Neural progenitor cell (in vitro differentiated cells): Measurements from ENCODE around the gene KIF18B. TPM values are rescaled to one million over a fixed set of nuclear protein-coding genes. Genes with fewer than 3 reads are reported as not detected.

ENCODE experiments used
- DNase-seq: peaks from one replicate; pipeline ENCODE4 v3.0.0-alpha.2; 2016; ENCODE audit warnings: low spot score
- H2AFZ ChIP-seq: fragments of 200-600 bp; sonication (generic); replicated peaks from 2 replicates; pipeline ENCODE4 v1.6.1; 2016; ENCODE audit warnings: antibody characterized with exemption
- H3F3A ChIP-seq: fragments of 200-600 bp; sonication (generic); 2 replicates; pipeline ENCODE4 v1.6.1; 2016; ENCODE audit warnings: antibody characterized with exemption, low read depth
- H3K27ac ChIP-seq: fragments of 200-600 bp; sonication (generic); 2 replicates; pipeline ENCODE4 v1.5.1; 2016; ENCODE audit warnings: mild to moderate bottlenecking
- H3K27me3 ChIP-seq: fragments of 200-600 bp; sonication (generic); 2 replicates; pipeline ENCODE4 v1.6.1; 2016; ENCODE audit warnings: mild to moderate bottlenecking, moderate library complexity
- H3K36me3 ChIP-seq: fragments of 200-600 bp; sonication (generic); 2 replicates; pipeline ENCODE4 v1.5.1; 2016
- H3K4me1 ChIP-seq: fragments of 200-600 bp; sonication (generic); 2 replicates; pipeline ENCODE4 v1.6.1; 2016; ENCODE audit warnings: mixed run types
- H3K4me2 ChIP-seq: fragments of 200-600 bp; sonication (generic); 2 replicates; pipeline ENCODE4 v1.6.1; 2016
- H3K4me3 ChIP-seq: fragments of 200-600 bp; sonication (generic); 2 replicates; pipeline ENCODE4 v1.5.1; 2016
- H3K79me2 ChIP-seq: fragments of 200-600 bp; sonication (generic); 2 replicates; pipeline ENCODE4 v1.6.1; 2016; ENCODE audit warnings: low read depth
- H3K9ac ChIP-seq: fragments of 200-600 bp; sonication (generic); 2 replicates; pipeline ENCODE4 v1.6.1; 2016
- H3K9me3 ChIP-seq: fragments of 200-600 bp; sonication (generic); 2 replicates; pipeline ENCODE4 v1.5.1; 2016; ENCODE audit warnings: low read depth
- H4K20me1 ChIP-seq: fragments of 200-600 bp; sonication (generic); 2 replicates; pipeline ENCODE4 v1.6.1; 2016; ENCODE audit warnings: low read depth
- H3K27ac Mint-ChIP-seq: 3 replicates; pipeline ENCODE4 v1.8.0; 2021; ENCODE audit warnings: mixed read lengths
- H3K27me3 Mint-ChIP-seq: 2 replicates; pipeline ENCODE4 v1.8.0; 2022; ENCODE audit warnings: low read depth, mild to moderate bottlenecking, inconsistent platforms, moderate library complexity, mixed read lengths; ENCODE audit not compliant: insufficient read depth
- H3K36me3 Mint-ChIP-seq: 3 replicates; pipeline ENCODE4 v1.8.0; 2021; ENCODE audit warnings: mixed read lengths
- H3K4me1 Mint-ChIP-seq: 3 replicates; pipeline ENCODE4 v1.8.0; 2021; ENCODE audit warnings: mixed read lengths
- H3K4me3 Mint-ChIP-seq: 3 replicates; pipeline ENCODE4 v1.8.0; 2021; ENCODE audit warnings: mild to moderate bottlenecking, moderate library complexity, mixed read lengths
- H3K9me3 Mint-ChIP-seq: 3 replicates; pipeline ENCODE4 v1.8.0; 2020; ENCODE audit warnings: mixed read lengths
- EZH2 ChIP-seq: fragments of 200-600 bp; sonication (generic); IDR thresholded peaks from 2 replicates; pipeline ENCODE4 v1.6.1; 2017; ENCODE audit warnings: antibody characterized with exemption, mild to moderate bottlenecking, moderate library complexity
- EZH2phosphoT487 ChIP-seq: fragments of 200-600 bp; sonication (generic); IDR thresholded peaks from 2 replicates; pipeline ENCODE4 v1.6.1; 2017; ENCODE audit warnings: antibody characterized with exemption
- total RNA-seq: library from RNA; depleted of rRNA; stranded (reverse); fragments of >200 nt; gene quantifications from 2 replicates; pipeline ENCODE4 v1.2.3, GENCODE V29; 2015; ENCODE audit warnings: low replicate concordance
- TF ChIP-seq, protein P1 (sequence below): fragments of 200-600 bp; sonication (generic); IDR thresholded peaks from 2 replicates; pipeline ENCODE4 v1.5.1; 2017; ENCODE audit warnings: antibody characterized with exemption, mild to moderate bottlenecking

Gene KIF18B
- total RNA-seq, 1 donor from 2014 or later: 15.1 TPM

DNA sequence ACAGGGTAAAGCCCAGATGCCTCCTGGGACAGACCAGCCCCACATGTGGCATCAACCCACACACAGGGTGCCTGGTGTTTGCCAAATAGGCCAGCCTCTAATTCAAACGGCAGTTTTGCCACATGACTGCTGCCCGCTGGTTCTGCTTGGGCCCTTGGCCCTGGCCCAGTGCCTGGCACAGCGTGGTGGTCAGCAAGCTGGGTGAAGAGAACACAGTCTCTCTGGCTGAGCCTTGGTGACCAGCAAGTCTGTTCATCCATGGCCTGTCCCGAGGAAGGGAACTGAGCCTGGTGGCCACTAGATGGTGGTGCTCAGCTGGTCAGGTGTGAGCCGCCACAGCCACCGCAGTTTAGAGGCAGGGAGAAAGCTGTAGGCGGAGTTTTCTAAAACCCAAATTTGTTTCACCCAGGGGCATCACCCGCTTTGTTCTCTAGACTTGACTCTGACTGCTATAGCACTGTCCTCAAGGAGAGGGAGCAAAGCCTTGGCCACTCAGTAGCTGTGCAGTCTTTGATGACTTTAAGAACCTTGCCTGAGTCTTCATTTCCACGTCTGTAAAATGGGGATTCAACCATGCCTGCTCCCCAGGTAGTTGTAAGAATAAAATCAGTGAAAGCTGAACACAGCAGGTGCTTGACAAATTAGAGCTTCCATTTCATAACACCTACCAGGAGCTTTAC, 27.5 kb downstream of the KIF18B start:
- peaks cover 26% of the 10 kb centered on the region for H3F3A ChIP-seq
- H2AFZ ChIP-seq: no peak overlapping the region
- peaks cover 35% of the 10 kb centered on the region for H3K4me1 Mint-ChIP-seq
- TF ChIP-seq, protein P1, sequence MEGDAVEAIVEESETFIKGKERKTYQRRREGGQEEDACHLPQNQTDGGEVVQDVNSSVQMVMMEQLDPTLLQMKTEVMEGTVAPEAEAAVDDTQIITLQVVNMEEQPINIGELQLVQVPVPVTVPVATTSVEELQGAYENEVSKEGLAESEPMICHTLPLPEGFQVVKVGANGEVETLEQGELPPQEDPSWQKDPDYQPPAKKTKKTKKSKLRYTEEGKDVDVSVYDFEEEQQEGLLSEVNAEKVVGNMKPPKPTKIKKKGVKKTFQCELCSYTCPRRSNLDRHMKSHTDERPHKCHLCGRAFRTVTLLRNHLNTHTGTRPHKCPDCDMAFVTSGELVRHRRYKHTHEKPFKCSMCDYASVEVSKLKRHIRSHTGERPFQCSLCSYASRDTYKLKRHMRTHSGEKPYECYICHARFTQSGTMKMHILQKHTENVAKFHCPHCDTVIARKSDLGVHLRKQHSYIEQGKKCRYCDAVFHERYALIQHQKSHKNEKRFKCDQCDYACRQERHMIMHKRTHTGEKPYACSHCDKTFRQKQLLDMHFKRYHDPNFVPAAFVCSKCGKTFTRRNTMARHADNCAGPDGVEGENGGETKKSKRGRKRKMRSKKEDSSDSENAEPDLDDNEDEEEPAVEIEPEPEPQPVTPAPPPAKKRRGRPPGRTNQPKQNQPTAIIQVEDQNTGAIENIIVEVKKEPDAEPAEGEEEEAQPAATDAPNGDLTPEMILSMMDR: peak; percentile 75
- no peak for TF ChIP-seq EZH2phosphoT487
- no peaks in the 10 kb centered on the region for H3K9me3 ChIP-seq
- H3K9ac ChIP-seq: no peak overlapping the region
- no peaks in the 10 kb centered on the region for H3K9me3 Mint-ChIP-seq
- H3K36me3 ChIP-seq: no peaks in the 10 kb centered on the region
- no peak overlapping the region for H3K27ac ChIP-seq
- H3K4me3 Mint-ChIP-seq: no peak overlapping the region
- peak overlapping the region; percentile 48 for H3K4me2 ChIP-seq
- peaks cover 35% of the 10 kb centered on the region for H3K4me1 ChIP-seq
- H3K79me2 ChIP-seq: no peaks in the 10 kb centered on the region
- H3K27me3 Mint-ChIP-seq: peaks cover 18% of the 10 kb centered on the region
- no peak overlapping the region for H3K27ac Mint-ChIP-seq
- H3K27me3 ChIP-seq: peaks cover under 1% of the 10 kb centered on the region
- peaks cover 3% of the 10 kb centered on the region for H3K36me3 Mint-ChIP-seq
- H3K4me3 ChIP-seq: no peak overlapping the region
- peak; percentile 88 for DNase-seq
- H4K20me1 ChIP-seq: no peaks in the 10 kb centered on the region

DNA sequence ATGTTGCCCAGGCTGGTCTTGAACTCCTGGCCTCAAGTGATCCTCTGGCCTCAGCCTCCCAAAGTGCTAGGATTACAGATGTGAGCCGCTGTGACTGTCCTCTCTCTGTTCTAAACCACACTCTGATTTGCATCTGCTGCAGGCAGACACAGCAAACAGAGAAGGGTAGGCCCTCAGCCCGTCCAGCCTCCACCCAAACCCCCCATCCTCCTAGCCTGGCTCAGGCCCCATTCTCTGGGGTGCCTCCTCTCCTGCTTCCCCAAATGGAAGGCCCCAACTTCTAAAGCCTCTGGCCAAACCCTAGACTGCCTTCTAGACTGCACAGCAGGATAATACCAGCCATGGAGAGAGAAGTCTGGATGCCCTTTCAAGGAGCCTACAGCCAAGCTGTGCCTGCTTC, 28.2 kb downstream of the KIF18B start:
- Histone ChIP-seq H3K9me3 (no peaks in the 10 kb centered on the region), H3K79me2 (no peaks in the 10 kb centered on the region), H3K36me3 (no peaks in the 10 kb centered on the region), H3K4me1 (peaks cover 35% of the 10 kb centered on the region), H3F3A (peaks cover 21% of the 10 kb centered on the region), H3K27ac (no peak overlapping the region), H4K20me1 (no peaks in the 10 kb centered on the region), H3K4me2 (no peak overlapping the region), H2AFZ (no peak overlapping the region), H3K9ac (no peak overlapping the region), H3K27me3 (peaks cover 7% of the 10 kb centered on the region), H3K4me3 (no peak overlapping the region)
- peaks cover 18% of the 10 kb centered on the region for H3K27me3 Mint-ChIP-seq
- no peak overlapping the region for H3K4me3 Mint-ChIP-seq
- no peaks in the 10 kb centered on the region for H3K9me3 Mint-ChIP-seq
- H3K36me3 Mint-ChIP-seq: no peaks in the 10 kb centered on the region
- peaks cover 35% of the 10 kb centered on the region for H3K4me1 Mint-ChIP-seq
- H3K27ac Mint-ChIP-seq: no peak overlapping the region
- TF ChIP-seq EZH2phosphoT487 (no peak), EZH2 (no peak)
- TF ChIP-seq, protein P1: no peak
- DNase-seq: no peak

- peaks cover 20% of the 10 kb centered on the region for H3K27me3 Mint-ChIP-seq
- no peak overlapping the region for H3K4me3 Mint-ChIP-seq
- H3K36me3 Mint-ChIP-seq: no peaks in the 10 kb centered on the region
- DNase-seq: no peak
- H3K27ac ChIP-seq: no peak overlapping the region
- no peak overlapping the region for H3K4me2 ChIP-seq
- H3K79me2 ChIP-seq: no peaks in the 10 kb centered on the region
- H3F3A ChIP-seq: peaks cover 11% of the 10 kb centered on the region
- no peak for TF ChIP-seq EZH2phosphoT487
- no peak overlapping the region for H2AFZ ChIP-seq
- H3K9me3 Mint-ChIP-seq: no peaks in the 10 kb centered on the region
- no peaks in the 10 kb centered on the region for H3K36me3 ChIP-seq
- H3K27me3 ChIP-seq: peaks cover 21% of the 10 kb centered on the region
- no peak overlapping the region for H3K9ac ChIP-seq
- H3K9me3 ChIP-seq: no peaks in the 10 kb centered on the region
- peaks cover 28% of the 10 kb centered on the region for H3K4me1 Mint-ChIP-seq
- H3K4me3 ChIP-seq: no peak overlapping the region
- H4K20me1 ChIP-seq: no peaks in the 10 kb centered on the region
- H3K27ac Mint-ChIP-seq: no peak overlapping the region
- peaks cover 29% of the 10 kb centered on the region for H3K4me1 ChIP-seq
These were observed 29.6 kb downstream of the KIF18B start for GRCh38 chr17:44918006-44918405.

GRCh38 chr17:44917456-44917855, 30.1 kb downstream of the KIF18B start:
- no peaks in the 10 kb centered on the region for H3K9me3 Mint-ChIP-seq
- no peaks in the 10 kb centered on the region for H3K36me3 Mint-ChIP-seq
- Histone ChIP-seq H3K36me3 (no peaks in the 10 kb centered on the region), H3K4me2 (no peak overlapping the region), H3K4me1 (peaks cover 25% of the 10 kb centered on the region), H3K4me3 (no peak overlapping the region), H3K9me3 (no peaks in the 10 kb centered on the region), H4K20me1 (no peaks in the 10 kb centered on the region), H3K27me3 (peaks cover 26% of the 10 kb centered on the region), H3K9ac (no peak overlapping the region), H3F3A (peaks cover 11% of the 10 kb centered on the region), H2AFZ (no peak overlapping the region), H3K27ac (no peak overlapping the region), H3K79me2 (no peaks in the 10 kb centered on the region)
- H3K27ac Mint-ChIP-seq: peak overlapping the region; percentile 78
- peaks cover 21% of the 10 kb centered on the region for H3K27me3 Mint-ChIP-seq
- H3K4me1 Mint-ChIP-seq: peaks cover 25% of the 10 kb centered on the region
- peak overlapping the region; percentile 7 for H3K4me3 Mint-ChIP-seq
- TF ChIP-seq EZH2phosphoT487 (no peak), EZH2 (no peak)
- TF ChIP-seq, protein P1: no peak
- DNase-seq: no peak
